22Rv1 (cell line): ENCODE results near the gene IWS1.

Experiments used
- ZFX ChIP-seq: fragments of 450-650 bp; IDR thresholded peaks from 2 replicates; pipeline ENCODE4 v1.6.1; 2017; ENCODE audit warnings: antibody characterized with exemption, borderline replicate concordance
- TF ChIP-seq, protein P1 (sequence below): fragments of 450-650 bp; IDR thresholded peaks from 2 replicates; pipeline ENCODE4 v1.5.1; 2017; ENCODE audit warnings: mild to moderate bottlenecking

DNA sequence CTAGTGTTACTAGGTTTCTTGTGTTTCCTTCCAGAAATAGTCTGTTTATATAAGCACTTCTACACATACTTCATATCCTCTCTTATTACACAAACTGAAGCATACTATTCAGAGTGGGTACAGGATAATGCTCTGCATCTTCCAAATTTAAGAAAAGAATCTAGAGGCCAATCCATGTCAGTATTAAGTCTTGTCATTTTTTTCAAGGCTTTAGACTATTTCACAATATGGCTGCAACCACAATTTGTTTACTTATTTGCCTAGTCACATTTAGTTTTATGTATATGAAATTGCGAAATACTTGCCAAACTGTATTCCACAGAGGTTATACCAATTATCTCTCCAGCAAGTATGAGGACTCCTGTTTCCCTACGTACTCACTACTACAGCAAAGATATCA is 27.9 kb downstream of the IWS1 start:
- TF ChIP-seq, protein P1, sequence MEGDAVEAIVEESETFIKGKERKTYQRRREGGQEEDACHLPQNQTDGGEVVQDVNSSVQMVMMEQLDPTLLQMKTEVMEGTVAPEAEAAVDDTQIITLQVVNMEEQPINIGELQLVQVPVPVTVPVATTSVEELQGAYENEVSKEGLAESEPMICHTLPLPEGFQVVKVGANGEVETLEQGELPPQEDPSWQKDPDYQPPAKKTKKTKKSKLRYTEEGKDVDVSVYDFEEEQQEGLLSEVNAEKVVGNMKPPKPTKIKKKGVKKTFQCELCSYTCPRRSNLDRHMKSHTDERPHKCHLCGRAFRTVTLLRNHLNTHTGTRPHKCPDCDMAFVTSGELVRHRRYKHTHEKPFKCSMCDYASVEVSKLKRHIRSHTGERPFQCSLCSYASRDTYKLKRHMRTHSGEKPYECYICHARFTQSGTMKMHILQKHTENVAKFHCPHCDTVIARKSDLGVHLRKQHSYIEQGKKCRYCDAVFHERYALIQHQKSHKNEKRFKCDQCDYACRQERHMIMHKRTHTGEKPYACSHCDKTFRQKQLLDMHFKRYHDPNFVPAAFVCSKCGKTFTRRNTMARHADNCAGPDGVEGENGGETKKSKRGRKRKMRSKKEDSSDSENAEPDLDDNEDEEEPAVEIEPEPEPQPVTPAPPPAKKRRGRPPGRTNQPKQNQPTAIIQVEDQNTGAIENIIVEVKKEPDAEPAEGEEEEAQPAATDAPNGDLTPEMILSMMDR: no peak
- no peak for TF ChIP-seq ZFX
